Sigmoid colon (tissue), 4 donors: Measurements from ENCODE around the gene CD4.

Experiments
- CTCF ChIP-seq, 4 experiments: fragments of 450-650 bp in 3 of 4; fragments of 200-600 bp in 1 of 4; IDR thresholded peaks; one replicate each; pipeline ENCODE4 v1.5.1; 2016 to 2019; ENCODE audit warnings: antibody characterized with exemption in 4 of 4, mild to moderate bottlenecking in 3 of 4, moderate library complexity in 2 of 4
- EP300 ChIP-seq, 4 donors: sonication (generic); formaldehyde crosslinking; IDR thresholded peaks; one replicate each; pipeline ENCODE4 v1.6.1; 2017; ENCODE audit warnings: antibody characterized with exemption in 4 of 4
- POLR2A ChIP-seq, 2 donors: fragments of 450-650 bp; IDR thresholded peaks; one replicate each; pipeline ENCODE4 v1.6.1; 2016; ENCODE audit warnings: antibody characterized with exemption in 2 of 2, mild to moderate bottlenecking in 2 of 2, moderate library complexity in 2 of 2
- POLR2AphosphoS5 ChIP-seq, 4 donors: sonication (generic); formaldehyde crosslinking; IDR thresholded peaks; one replicate each; pipeline ENCODE4 v1.6.1; 2017; ENCODE audit warnings: antibody characterized with exemption in 4 of 4

- no peak for TF ChIP-seq CTCF (IDR thresholded peaks at IDR 0.05)
- peak in 1 of 2 donors; percentile 20 for TF ChIP-seq POLR2A (IDR thresholded peaks at IDR 0.05)
- TF ChIP-seq POLR2AphosphoS5 (IDR thresholded peaks at IDR 0.05), result peak in 3 of 4 donors; percentile 72 to 75 (median 75)
- no peak for TF ChIP-seq EP300 (IDR thresholded peaks at IDR 0.05)
Measured at GRCh38 chr12:6851921-6852650, 62.8 kb downstream of the CD4 start, which contains the start of gene USP5.
